ENCODE measurements around the gene FAM53B.

The FAM53B gene

DNA sequence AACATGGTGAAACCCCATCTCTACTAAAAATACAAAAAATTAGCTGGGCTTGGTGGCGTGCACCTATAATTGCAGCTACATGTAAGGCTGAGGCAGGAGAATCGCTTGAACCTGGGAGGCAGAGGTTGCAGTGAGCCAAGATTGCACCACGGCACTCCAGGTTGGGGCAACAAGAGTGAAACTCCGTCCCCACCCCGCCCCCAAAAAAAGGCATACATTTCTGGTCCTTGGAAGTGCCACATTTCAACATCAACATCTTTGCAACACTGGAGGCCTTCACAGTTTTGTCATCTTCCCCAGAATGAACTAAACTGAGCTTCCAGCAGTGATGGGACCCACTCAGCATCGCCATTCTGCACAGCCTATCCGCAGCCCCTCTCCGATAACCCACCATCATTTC, 36.6 kb downstream of the FAM53B start:
- CTCF ChIA-PET: interaction anchor here (0.7 kb wide), 1 partner anchor 14 kb away, joined by 3 read pairs; no protein-coding TSS in a partner anchor
- TF ChIP-seq ZSCAN23 (tag by site-specific recombination; IDR thresholded peaks at IDR 0.05) (no peak), ZBTB20 (tag by site-specific recombination; IDR thresholded peaks at IDR 0.05) (no peak), ZNF707 (tag by site-specific recombination; IDR thresholded peaks at IDR 0.05) (no peak), WT1 (tag by site-specific recombination; IDR thresholded peaks at IDR 0.05) (no peak), OSR2 (tag by site-specific recombination; IDR thresholded peaks at IDR 0.05) (no peak), ZFP3 (tag by site-specific recombination; IDR thresholded peaks at IDR 0.05; ENCODE audit: low read depth) (no peak), ZNF354C (tag by site-specific recombination; IDR thresholded peaks at IDR 0.05; ENCODE audit: borderline replicate concordance, low read depth) (no peak), ZNF610 (tag by site-specific recombination; IDR thresholded peaks at IDR 0.05; ENCODE audit: borderline replicate concordance) (no peak), ZNF473 (tag by site-specific recombination; IDR thresholded peaks at IDR 0.05) (no peak)
- TF ChIP-seq, protein P1, sequence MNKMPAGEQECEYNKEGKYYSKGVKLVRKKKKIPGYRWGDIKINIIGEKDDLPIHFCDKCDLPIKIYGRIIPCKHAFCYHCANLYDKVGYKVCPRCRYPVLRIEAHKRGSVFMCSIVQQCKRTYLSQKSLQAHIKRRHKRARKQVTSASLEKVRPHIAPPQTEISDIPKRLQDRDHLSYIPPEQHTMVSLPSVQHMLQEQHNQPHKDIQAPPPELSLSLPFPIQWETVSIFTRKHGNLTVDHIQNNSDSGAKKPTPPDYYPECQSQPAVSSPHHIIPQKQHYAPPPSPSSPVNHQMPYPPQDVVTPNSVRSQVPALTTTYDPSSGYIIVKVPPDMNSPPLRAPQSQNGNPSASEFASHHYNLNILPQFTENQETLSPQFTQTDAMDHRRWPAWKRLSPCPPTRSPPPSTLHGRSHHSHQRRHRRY (tag by site-specific recombination; IDR thresholded peaks at IDR 0.05): no peak
- H3K36me3 ChIP-seq (ENCODE audit: control insufficient read depth in 2 of 2, insufficient read depth in 1 of 2, low read length in 2 of 2): peaks cover 0 to 38% of the 10 kb centered on the region in 2 experiments; a peak in 2 of 3 replicates
- no peaks in the 10 kb centered on the region for H3K9me3 ChIP-seq (ENCODE audit: control insufficient read depth, insufficient read depth, low read depth, low read length)
- POLR2A ChIA-PET: no interaction called here
- no peak overlapping the region for H3K27ac ChIP-seq (ENCODE audit: extremely low read depth, low read depth, low read length)
- H3K4me1 ChIP-seq (ENCODE audit: control insufficient read depth, insufficient read depth, low read length): peaks cover 3% of the 10 kb centered on the region; the same call in 1 of the 2 replicates
- H3K4me3 ChIP-seq (ENCODE audit: low read depth, low read length): no peak overlapping the region

DNA sequence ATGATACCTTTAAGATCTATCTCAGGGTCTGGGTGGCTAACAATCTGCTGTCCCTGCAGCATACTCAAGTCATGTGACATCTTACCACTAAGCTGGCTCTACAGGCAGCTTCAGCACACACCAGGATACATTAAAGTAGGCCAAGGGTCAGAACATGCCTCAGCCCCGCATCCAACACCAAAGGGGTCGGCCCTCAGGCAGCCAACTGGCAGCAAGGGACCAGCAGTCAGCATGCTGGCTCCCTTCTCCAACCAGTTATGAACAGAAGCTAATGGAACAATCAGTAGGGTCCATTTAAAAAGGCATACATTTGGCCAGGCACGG, 37.1 kb downstream of the FAM53B start:
- Histone ChIP-seq H3K4me3 (ENCODE audit: low read depth, low read length) (no peak overlapping the region), H3K36me3 (ENCODE audit: control insufficient read depth in 2 of 2, insufficient read depth in 1 of 2, low read length in 2 of 2) (peaks cover 0 to 41% of the 10 kb centered on the region in 2 experiments; a peak in 2 of 3 replicates), H3K4me1 (ENCODE audit: control insufficient read depth, insufficient read depth, low read length) (peaks cover 3% of the 10 kb centered on the region; the same call in 1 of the 2 replicates), H3K9me3 (ENCODE audit: control insufficient read depth, insufficient read depth, low read depth, low read length) (no peaks in the 10 kb centered on the region), H3K27ac (ENCODE audit: extremely low read depth, low read depth, low read length) (no peak overlapping the region)
- POLR2A ChIA-PET: no interaction called here
- TF ChIP-seq GLIS1 (tag by site-specific recombination; IDR thresholded peaks at IDR 0.05) (no peak), ZNF335 (tag by site-specific recombination; conservative IDR thresholded peaks at IDR 0.05) (no peak), ZNF132 (tag by site-specific recombination; IDR thresholded peaks at IDR 0.05; ENCODE audit: borderline replicate concordance) (no peak), GFI1B (tag by site-specific recombination; IDR thresholded peaks at IDR 0.05) (no peak), ZNF221 (tag by site-specific recombination; IDR thresholded peaks at IDR 0.05; ENCODE audit: borderline replicate concordance) (no peak), ZNF112 (tag by site-specific recombination; IDR thresholded peaks at IDR 0.05) (no peak), ZNF423 (tag by site-specific recombination; IDR thresholded peaks at IDR 0.05) (no peak), ZNF155 (tag by site-specific recombination; IDR thresholded peaks at IDR 0.05) (no peak), KLF16 (tag by site-specific recombination; IDR thresholded peaks at IDR 0.05) (no peak), ZNF510 (tag by site-specific recombination; IDR thresholded peaks at IDR 0.05; ENCODE audit: insufficient replicate concordance) (no peak), ZNF354C (tag by site-specific recombination; IDR thresholded peaks at IDR 0.05; ENCODE audit: borderline replicate concordance, low read depth) (no peak)
- CTCF ChIA-PET: no interaction called here

DNA sequence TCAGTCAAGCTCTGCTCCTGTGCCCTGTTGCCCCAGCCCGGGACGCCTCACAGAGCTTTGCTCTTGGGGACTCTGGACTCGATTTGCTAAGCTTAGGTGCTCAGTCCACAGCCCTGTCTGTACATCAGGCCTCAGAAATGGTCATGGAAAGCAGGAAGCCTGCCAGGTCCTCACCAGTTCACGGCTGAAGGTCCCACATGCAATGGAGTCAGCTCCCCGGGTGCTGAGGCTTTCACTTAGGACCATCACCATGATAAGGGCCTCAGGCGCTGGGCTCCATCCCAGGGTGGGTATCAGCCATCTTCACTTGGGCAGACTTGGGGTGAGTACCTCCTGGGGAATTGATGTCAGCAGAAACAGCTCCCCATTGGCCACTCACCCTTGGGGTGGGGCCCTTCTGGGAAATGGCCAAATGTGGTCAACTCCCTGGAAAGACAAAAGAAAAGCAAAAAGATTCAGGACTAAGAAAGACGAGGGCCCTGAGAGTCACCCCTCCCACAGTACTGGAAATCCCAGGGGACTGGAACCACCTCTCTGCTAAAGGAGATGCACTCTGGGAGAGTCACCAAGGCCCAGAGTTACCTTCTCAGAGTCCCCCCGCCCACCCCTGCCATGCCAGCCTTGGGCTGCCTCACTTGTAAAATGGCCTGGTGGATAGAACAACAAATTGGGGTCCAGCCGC, 37.6 kb downstream of the FAM53B start:
- ChIA-PET CTCF (interaction anchor here (0.7 kb wide), 1 partner anchor 97 kb away, joined by 3 read pairs; no protein-coding TSS in a partner anchor), POLR2A (no interaction called here)
- no peak overlapping the region for H3K27ac ChIP-seq (ENCODE audit: extremely low read depth, low read depth, low read length)

More for the DNA sequence above, 37.6 kb downstream of the FAM53B start:
- H3K4me1 ChIP-seq (ENCODE audit: control insufficient read depth, insufficient read depth, low read length): peaks cover 3% of the 10 kb centered on the region; the same call in 1 of the 2 replicates
- no peaks in the 10 kb centered on the region for H3K9me3 ChIP-seq (ENCODE audit: control insufficient read depth, insufficient read depth, low read depth, low read length)
- TF ChIP-seq ZNF610 (tag by site-specific recombination; IDR thresholded peaks at IDR 0.05; ENCODE audit: borderline replicate concordance) (no peak), ZNF23 (tag by site-specific recombination; IDR thresholded peaks at IDR 0.05; ENCODE audit: borderline replicate concordance) (no peak), ZNF404 (tag by site-specific recombination; IDR thresholded peaks at IDR 0.05) (no peak)
- TF ChIP-seq, protein P2, sequence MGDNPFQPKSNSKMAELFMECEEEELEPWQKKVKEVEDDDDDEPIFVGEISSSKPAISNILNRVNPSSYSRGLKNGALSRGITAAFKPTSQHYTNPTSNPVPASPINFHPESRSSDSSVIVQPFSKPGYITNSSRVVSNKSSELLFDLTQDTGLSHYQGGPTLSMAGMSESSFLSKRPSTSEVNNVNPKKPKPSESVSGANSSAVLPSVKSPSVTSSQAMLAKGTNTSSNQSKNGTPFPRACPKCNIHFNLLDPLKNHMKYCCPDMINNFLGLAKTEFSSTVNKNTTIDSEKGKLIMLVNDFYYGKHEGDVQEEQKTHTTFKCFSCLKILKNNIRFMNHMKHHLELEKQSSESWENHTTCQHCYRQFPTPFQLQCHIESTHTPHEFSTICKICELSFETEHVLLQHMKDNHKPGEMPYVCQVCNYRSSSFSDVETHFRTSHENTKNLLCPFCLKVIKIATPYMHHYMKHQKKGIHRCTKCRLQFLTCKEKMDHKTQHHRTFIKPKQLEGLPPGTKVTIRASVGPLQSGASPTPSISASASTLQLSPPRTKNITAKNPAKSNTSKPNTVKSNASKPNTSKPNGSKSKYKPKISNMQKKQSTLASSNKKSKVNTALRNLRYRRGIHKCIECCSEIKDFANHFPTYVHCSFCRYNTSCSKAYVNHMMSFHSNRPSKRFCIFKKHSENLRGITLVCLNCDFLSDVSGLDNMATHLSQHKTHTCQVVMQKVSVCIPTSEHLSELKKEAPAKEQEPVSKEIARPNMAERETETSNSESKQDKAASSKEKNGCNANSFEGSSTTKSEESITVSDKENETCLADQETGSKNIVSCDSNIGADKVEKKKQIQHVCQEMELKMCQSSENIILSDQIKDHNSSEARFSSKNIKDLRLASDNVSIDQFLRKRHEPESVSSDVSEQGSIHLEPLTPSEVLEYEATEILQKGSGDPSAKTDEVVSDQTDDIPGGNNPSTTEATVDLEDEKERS (tag by site-specific recombination; IDR thresholded peaks at IDR 0.05): no peak
- H3K36me3 ChIP-seq (ENCODE audit: control insufficient read depth in 2 of 2, insufficient read depth in 1 of 2, low read length in 2 of 2): peaks cover 0 to 43% of the 10 kb centered on the region in 2 experiments; a peak in 1 of 3 replicates
- H3K4me3 ChIP-seq (ENCODE audit: low read depth, low read length): no peak overlapping the region
